Measurements from ENCODE around the gene LRRIQ1. TPM values are rescaled to one million over a fixed set of nuclear protein-coding genes. Genes with fewer than 3 reads are reported as not detected.

LRRIQ1 gene
- total RNA-seq, 1 experiment from 2014 or later: 5.2 TPM

- CTCF ChIA-PET: no interaction called here
- TF ChIP-seq EZH2 (IDR thresholded peaks at IDR 0.05; ENCODE audit: low read depth): no peak
- TF ChIP-seq CTCF (conservative IDR thresholded peaks at IDR 0.05): no peak
- Histone ChIP-seq H3K27ac (no peak overlapping the region), H3K4me2 (peak overlapping the region; percentile 63; the same call in 1 of the 2 replicates), H3F3A (ENCODE audit: insufficient read depth, low read depth) (no peaks in the 10 kb centered on the region), H3K4me1 (replicated peaks; ENCODE audit: insufficient read depth) (no peaks in the 10 kb centered on the region), H3K9me3 (ENCODE audit: insufficient read depth, low read depth) (no peaks in the 10 kb centered on the region), H3K9me2 (ENCODE audit: insufficient read depth) (peaks cover 4% of the 10 kb centered on the region; the same call in 1 of the 2 replicates), H2AFZ (no peak overlapping the region), H3K36me3 (ENCODE audit: low read depth) (no peaks in the 10 kb centered on the region), H4K20me1 (ENCODE audit: insufficient read depth) (no peaks in the 10 kb centered on the region), H3K79me2 (ENCODE audit: low read depth) (no peaks in the 10 kb centered on the region), H3K4me3 (no peak overlapping the region), H3K27me3 (ENCODE audit: insufficient read depth, low read depth) (no peaks in the 10 kb centered on the region)
- BruUV-seq (replicated peaks): no TSS peak
- POLR2A ChIA-PET (ENCODE audit: unreplicated experiment): no interaction called here
- intact Hi-C loops (cut with micrococcal nuclease; ENCODE audit: unreplicated experiment): no loop called here
- DNase-seq: no peak
Measured at GRCh38 chr12:85281636-85282312, 245.6 kb downstream of the LRRIQ1 start.

GRCh38 chr12:85283560-85283959, 247.4 kb downstream of the LRRIQ1 start:
- no peaks in the 10 kb centered on the region for H3F3A ChIP-seq (ENCODE audit: insufficient read depth, low read depth)
- ChIA-PET CTCF (no interaction called here), POLR2A (ENCODE audit: unreplicated experiment) (no interaction called here)
- no peaks in the 10 kb centered on the region for H3K4me1 ChIP-seq (replicated peaks; ENCODE audit: insufficient read depth)
- H2AFZ ChIP-seq: no peak overlapping the region
- no TSS peak for BruUV-seq (replicated peaks)
- H3K9me2 ChIP-seq (ENCODE audit: insufficient read depth): peaks cover 4% of the 10 kb centered on the region; the same call in 1 of the 2 replicates
- no peak for DNase-seq
- no peak overlapping the region for H3K4me3 ChIP-seq
- intact Hi-C loops (cut with micrococcal nuclease; ENCODE audit: unreplicated experiment): no loop called here
- no peak overlapping the region for H3K4me2 ChIP-seq
- H4K20me1 ChIP-seq (ENCODE audit: insufficient read depth): no peaks in the 10 kb centered on the region
- H3K27me3 ChIP-seq (ENCODE audit: insufficient read depth, low read depth): no peaks in the 10 kb centered on the region
- no peaks in the 10 kb centered on the region for H3K9me3 ChIP-seq (ENCODE audit: insufficient read depth, low read depth)
- H3K27ac ChIP-seq: no peak overlapping the region
- no peak for TF ChIP-seq CTCF (conservative IDR thresholded peaks at IDR 0.05)
- TF ChIP-seq EZH2 (IDR thresholded peaks at IDR 0.05; ENCODE audit: low read depth): no peak
- H3K36me3 ChIP-seq (ENCODE audit: low read depth): no peaks in the 10 kb centered on the region
- H3K79me2 ChIP-seq (ENCODE audit: low read depth): no peaks in the 10 kb centered on the region

Other genes starting within 250 kb of the LRRIQ1 start
- gene SLC6A15, start 123.6 kb upstream of the LRRIQ1 start, total RNA-seq (2021): not detected in 2 replicates
- not detected in 2 replicates for gene TSPAN19, start 74 bp upstream of the LRRIQ1 start, total RNA-seq (2021)
- gene ALX1, start 243.9 kb downstream of the LRRIQ1 start, total RNA-seq (2021): not detected in 2 replicates

All from PC-9 (cell line).